PC-3 (cell line): Measurements from ENCODE around the gene PPIH. TPM values are rescaled to one million over a fixed set of nuclear protein-coding genes. Genes with fewer than 3 reads are reported as not detected.
"Not testable (repeated sequence)": the region's sequence is repeated elsewhere in the genome, so short reads cannot be mapped to it uniquely, and the experiment has no call there.

Experiments
- ATAC-seq: fragments of 200-7000 bp; cut with Tn5 transposase; 2 replicates; pipeline ENCODE4 v1.9.1; 2020; ENCODE audit warnings: mild to moderate bottlenecking, moderate library complexity
- BruUV-seq: library from RNA; stranded (reverse); fragments of 400-500 nt; replicated peaks from 2 replicates; lab custom pipeline; 2021; lab: Mats Ljungman, UMichigan
- CTCF ChIA-PET: fragments of 300-600 bp; sonication (Branson Sonifier 250); formaldehyde crosslinking; loops from one replicate; lab custom pipeline; 2022; ENCODE audit warnings: antibody characterized with exemption; lab: Charles Lee
- POLR2A ChIA-PET: fragments of 300-600 bp; sonication (Branson Sonifier 250); formaldehyde crosslinking; loops from one replicate; lab custom pipeline; 2022; ENCODE audit warnings: antibody characterized with exemption; ENCODE audit not compliant: unreplicated experiment; lab: Charles Lee
- DNase-seq: peaks from one replicate; pipeline ENCODE4 v3.0.0-alpha.2; 2015
- H2AFZ ChIP-seq: fragments of 300-600 bp; sonication (generic); 2 replicates; pipeline ENCODE4 v1.6.0; 2016; ENCODE audit warnings: antibody characterized with exemption, low read length
- H3F3A ChIP-seq: fragments of 300-600 bp; sonication (generic); one replicate; pipeline ENCODE4 v1.6.0; 2017; ENCODE audit warnings: antibody characterized with exemption, low read length, control low read depth, mild to moderate bottlenecking; ENCODE audit not compliant: unreplicated experiment
- H3K27ac ChIP-seq: fragments of 300-600 bp; sonication (generic); 2 replicates; pipeline ENCODE4 v1.5.1; 2016; ENCODE audit warnings: mild to moderate bottlenecking, low read length
- H3K27me3 ChIP-seq: fragments of 300-600 bp; sonication (generic); 2 replicates; pipeline ENCODE4 v1.6.1; 2016; ENCODE audit warnings: low read length, mixed read lengths
- H3K36me3 ChIP-seq: fragments of 300-600 bp; sonication (generic); 2 replicates; pipeline ENCODE4 v1.6.1; 2016; ENCODE audit warnings: low read depth, mixed run types, low read length, mixed read lengths
- H3K4me1 ChIP-seq: fragments of 300-600 bp; sonication (generic); 2 replicates; pipeline ENCODE4 v1.5.1; 2016; ENCODE audit warnings: low read length; ENCODE audit not compliant: insufficient read depth
- H3K4me2 ChIP-seq: fragments of 300-600 bp; sonication (generic); 2 replicates; pipeline ENCODE4 v1.6.0; 2016; ENCODE audit warnings: low read length
- H3K4me3 ChIP-seq: fragments of 300-600 bp; sonication (generic); 2 replicates; pipeline ENCODE4 v1.5.1; 2016; ENCODE audit warnings: mild to moderate bottlenecking, low read length, mixed read lengths
- H3K79me2 ChIP-seq: fragments of 300-600 bp; sonication (generic); 2 replicates; pipeline ENCODE4 v1.6.1; 2017; ENCODE audit warnings: low read length, mixed read lengths
- H3K9ac ChIP-seq: fragments of 300-600 bp; sonication (generic); 2 replicates; pipeline ENCODE4 v1.6.0; 2016; ENCODE audit warnings: mild to moderate bottlenecking, low read length
- H3K9me2 ChIP-seq: fragments of 300-600 bp; sonication (generic); replicated peaks from 2 replicates; pipeline ENCODE4 v1.6.1; 2016; ENCODE audit warnings: mixed run types, low read length, mixed read lengths
- H3K9me3 ChIP-seq: fragments of 300-600 bp; sonication (generic); 2 replicates; pipeline ENCODE4 v1.6.1; 2016; ENCODE audit warnings: low read length, mixed read lengths
- H4K20me1 ChIP-seq: fragments of 300-600 bp; sonication (generic); 2 replicates; pipeline ENCODE4 v1.6.1; 2016; ENCODE audit warnings: low read length, mixed read lengths
- CTCF ChIP-seq: fragments of 300-600 bp; sonication (generic); conservative IDR thresholded peaks from 2 replicates; pipeline ENCODE4 v1.5.1; 2017; ENCODE audit warnings: antibody characterized with exemption, low read depth, mild to moderate bottlenecking, low read length
- EZH2 ChIP-seq: fragments of 300-600 bp; sonication (generic); IDR thresholded peaks from one replicate; pipeline ENCODE4 v1.6.1; 2017; ENCODE audit warnings: antibody characterized with exemption, mild to moderate bottlenecking, low read length; ENCODE audit not compliant: unreplicated experiment
- EZH2phosphoT487 ChIP-seq: fragments of 300-600 bp; sonication (generic); IDR thresholded peaks from 2 replicates; pipeline ENCODE4 v1.6.1; 2018; ENCODE audit warnings: mild to moderate bottlenecking, antibody characterized with exemption, low read length, borderline replicate concordance
- intact Hi-C: fragments of 100-400 bp; cut with micrococcal nuclease; formaldehyde crosslinking; loops from 2 replicates; pipeline ENCODE4 v1.9.0; 2023
- total RNA-seq: library from RNA; depleted of rRNA; stranded (reverse); fragments of >200 nt; gene quantifications from 2 replicates; pipeline ENCODE4 v1.2.3, GENCODE V29; 2014

PPIH gene
- total RNA-seq, 1 experiment from 2014 or later, result 103 TPM

GRCh38 chr1:42720868-42721267 lies 62.6 kb downstream of the PPIH start:
- ATAC-seq (no peak), DNase-seq (no peak)
- no peak overlapping the region for H2AFZ ChIP-seq
- H3K9ac ChIP-seq, result no peak overlapping the region
- ChIA-PET POLR2A (no interaction called here), CTCF (no interaction called here)
- H3K79me2 ChIP-seq, result no peaks in the 10 kb centered on the region
- no peak for TF ChIP-seq CTCF
- TF ChIP-seq EZH2phosphoT487, result no peak
- intact Hi-C loops, result no loop called here
- no peaks in the 10 kb centered on the region for H3K9me2 ChIP-seq
- H3K27me3 ChIP-seq, result no peaks in the 10 kb centered on the region
- no peaks in the 10 kb centered on the region for H3K4me1 ChIP-seq
- no TSS peak for BruUV-seq
- H4K20me1 ChIP-seq, result no peaks in the 10 kb centered on the region
- no peaks in the 10 kb centered on the region for H3K36me3 ChIP-seq
- H3F3A ChIP-seq, result no peaks in the 10 kb centered on the region
- H3K9me3 ChIP-seq, result no peaks in the 10 kb centered on the region
- H3K4me3 ChIP-seq, result no peak overlapping the region
- no peak overlapping the region for H3K27ac ChIP-seq
- H3K4me2 ChIP-seq, result no peak overlapping the region

GRCh38 chr1:42721926-42722325 lies 63.7 kb downstream of the PPIH start:
- no peak overlapping the region for H3K4me3 ChIP-seq
- intact Hi-C loops, result no loop called here
- no TSS peak for BruUV-seq
- H3K9ac ChIP-seq, result no peak overlapping the region
- no peaks in the 10 kb centered on the region for H3K9me2 ChIP-seq
- no peak for ATAC-seq
- H3F3A ChIP-seq, result no peaks in the 10 kb centered on the region
- H4K20me1 ChIP-seq, result no peaks in the 10 kb centered on the region
- ChIA-PET POLR2A (interaction anchor here (0.6 kb wide), 1 partner anchor 124 kb away, joined by 12 read pairs; no protein-coding TSS in a partner anchor), CTCF (no interaction called here)
- no peak for DNase-seq
- H3K27me3 ChIP-seq, result no peaks in the 10 kb centered on the region
- no peak overlapping the region for H3K27ac ChIP-seq
- TF ChIP-seq CTCF, result no peak
- no peak for TF ChIP-seq EZH2phosphoT487
- TF ChIP-seq EZH2, result no peak
- no peaks in the 10 kb centered on the region for H3K79me2 ChIP-seq
- H2AFZ ChIP-seq, result no peak overlapping the region
- no peaks in the 10 kb centered on the region for H3K36me3 ChIP-seq
- H3K4me1 ChIP-seq, result no peaks in the 10 kb centered on the region
- H3K9me3 ChIP-seq, result no peaks in the 10 kb centered on the region
- H3K4me2 ChIP-seq, result no peak overlapping the region

- H3K4me3 ChIP-seq, BruUV-seq, H3K9me3 ChIP-seq, H3K36me3 ChIP-seq, H3K79me2 ChIP-seq, CTCF ChIA-PET, H3K4me1 ChIP-seq, H3K27me3 ChIP-seq, H4K20me1 ChIP-seq, H3K9me2 ChIP-seq, ATAC-seq, DNase-seq, H3K4me2 ChIP-seq, H3K9ac ChIP-seq, intact Hi-C loops, H3F3A ChIP-seq, H3K27ac ChIP-seq, H2AFZ ChIP-seq: not testable (repeated sequence)
- POLR2A ChIA-PET, result interaction anchor here (0.6 kb wide), 1 partner anchor 125 kb away, joined by 12 read pairs; no protein-coding TSS in a partner anchor
Observed at GRCh38 chr1:42722403-42722802, 64.2 kb downstream of the PPIH start.
